HCT116 (cell line): Measurements from ENCODE around the gene WNK2.

Experiments used
- ATF3 ChIP-seq: IDR thresholded peaks from 2 replicates; pipeline ENCODE4 v1.6.1; 2012
- CTCF ChIP-seq, 3 experiments: fragments of 200-600 bp in 1 of 3; sonication (generic) in 1 of 3; IDR thresholded peaks in 2 of 3; conservative IDR thresholded peaks in 1 of 3; 2 replicates each; pipeline ENCODE4 v1.5.1; 2012 to 2017; ENCODE audit warnings: low read depth in 2 of 3, low read length in 2 of 3, antibody characterized with exemption in 1 of 3, borderline replicate concordance in 1 of 3, control low read depth in 1 of 3, mild to moderate bottlenecking in 1 of 3, mixed read lengths in 1 of 3, mixed run types in 1 of 3, moderate library complexity in 1 of 3; ENCODE audit not compliant: insufficient read depth in 1 of 3
- EZH2 ChIP-seq: fragments of 200-600 bp; sonication (generic); IDR thresholded peaks from 2 replicates; pipeline ENCODE4 v1.6.1; 2017; ENCODE audit warnings: antibody characterized with exemption, mixed run types
- TF ChIP-seq, protein P1 (sequence below): IDR thresholded peaks from 2 replicates; pipeline ENCODE4 v1.6.1; 2011; ENCODE audit warnings: mild to moderate bottlenecking, low read length, moderate library complexity; ENCODE audit not compliant: insufficient replicate concordance; ENCODE audit errors: extremely low read depth
- TF ChIP-seq, protein P2 (sequence below): IDR thresholded peaks from 2 replicates; pipeline ENCODE4 v1.6.1; 2012; ENCODE audit warnings: low read depth

GRCh38 chr9:93265972-93266371 lies 82.0 kb downstream of the WNK2 start:
- TF ChIP-seq CTCF (IDR thresholded peaks at IDR 0.05 in 2 of 3, conservative IDR thresholded peaks at IDR 0.05 in 1 of 3; ENCODE audit: borderline replicate concordance in 1 of 3, insufficient read depth in 1 of 3, low read depth in 2 of 3, low read length in 2 of 3): no peak
- TF ChIP-seq, protein P1, sequence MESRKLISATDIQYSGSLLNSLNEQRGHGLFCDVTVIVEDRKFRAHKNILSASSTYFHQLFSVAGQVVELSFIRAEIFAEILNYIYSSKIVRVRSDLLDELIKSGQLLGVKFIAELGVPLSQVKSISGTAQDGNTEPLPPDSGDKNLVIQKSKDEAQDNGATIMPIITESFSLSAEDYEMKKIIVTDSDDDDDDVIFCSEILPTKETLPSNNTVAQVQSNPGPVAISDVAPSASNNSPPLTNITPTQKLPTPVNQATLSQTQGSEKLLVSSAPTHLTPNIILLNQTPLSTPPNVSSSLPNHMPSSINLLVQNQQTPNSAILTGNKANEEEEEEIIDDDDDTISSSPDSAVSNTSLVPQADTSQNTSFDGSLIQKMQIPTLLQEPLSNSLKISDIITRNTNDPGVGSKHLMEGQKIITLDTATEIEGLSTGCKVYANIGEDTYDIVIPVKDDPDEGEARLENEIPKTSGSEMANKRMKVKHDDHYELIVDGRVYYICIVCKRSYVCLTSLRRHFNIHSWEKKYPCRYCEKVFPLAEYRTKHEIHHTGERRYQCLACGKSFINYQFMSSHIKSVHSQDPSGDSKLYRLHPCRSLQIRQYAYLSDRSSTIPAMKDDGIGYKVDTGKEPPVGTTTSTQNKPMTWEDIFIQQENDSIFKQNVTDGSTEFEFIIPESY: no peak
- TF ChIP-seq ATF3: no peak
- TF ChIP-seq, protein P2, sequence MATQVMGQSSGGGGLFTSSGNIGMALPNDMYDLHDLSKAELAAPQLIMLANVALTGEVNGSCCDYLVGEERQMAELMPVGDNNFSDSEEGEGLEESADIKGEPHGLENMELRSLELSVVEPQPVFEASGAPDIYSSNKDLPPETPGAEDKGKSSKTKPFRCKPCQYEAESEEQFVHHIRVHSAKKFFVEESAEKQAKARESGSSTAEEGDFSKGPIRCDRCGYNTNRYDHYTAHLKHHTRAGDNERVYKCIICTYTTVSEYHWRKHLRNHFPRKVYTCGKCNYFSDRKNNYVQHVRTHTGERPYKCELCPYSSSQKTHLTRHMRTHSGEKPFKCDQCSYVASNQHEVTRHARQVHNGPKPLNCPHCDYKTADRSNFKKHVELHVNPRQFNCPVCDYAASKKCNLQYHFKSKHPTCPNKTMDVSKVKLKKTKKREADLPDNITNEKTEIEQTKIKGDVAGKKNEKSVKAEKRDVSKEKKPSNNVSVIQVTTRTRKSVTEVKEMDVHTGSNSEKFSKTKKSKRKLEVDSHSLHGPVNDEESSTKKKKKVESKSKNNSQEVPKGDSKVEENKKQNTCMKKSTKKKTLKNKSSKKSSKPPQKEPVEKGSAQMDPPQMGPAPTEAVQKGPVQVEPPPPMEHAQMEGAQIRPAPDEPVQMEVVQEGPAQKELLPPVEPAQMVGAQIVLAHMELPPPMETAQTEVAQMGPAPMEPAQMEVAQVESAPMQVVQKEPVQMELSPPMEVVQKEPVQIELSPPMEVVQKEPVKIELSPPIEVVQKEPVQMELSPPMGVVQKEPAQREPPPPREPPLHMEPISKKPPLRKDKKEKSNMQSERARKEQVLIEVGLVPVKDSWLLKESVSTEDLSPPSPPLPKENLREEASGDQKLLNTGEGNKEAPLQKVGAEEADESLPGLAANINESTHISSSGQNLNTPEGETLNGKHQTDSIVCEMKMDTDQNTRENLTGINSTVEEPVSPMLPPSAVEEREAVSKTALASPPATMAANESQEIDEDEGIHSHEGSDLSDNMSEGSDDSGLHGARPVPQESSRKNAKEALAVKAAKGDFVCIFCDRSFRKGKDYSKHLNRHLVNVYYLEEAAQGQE: no peak
- no peak for TF ChIP-seq EZH2
